Measurements from ENCODE around the gene CCL26.
"Not testable (repeated sequence)": the region's sequence is repeated elsewhere in the genome, so short reads cannot be mapped to it uniquely, and the experiment has no call there.

Gene CCL26

GRCh38 chr7:75738975-75739795, 32.8 kb downstream of the CCL26 start:
- DNase-seq (ENCODE audit: low spot score) = peak; percentile 99

GRCh38 chr7:75738604-75738974, 33.4 kb downstream of the CCL26 start, which contains the start of gene HIP1:
TSS of gene HIP1 (minus strand) at chr7:75738941. CDS start at chr7:75738920, 21 bp downstream.
- DNase-seq (ENCODE audit: low spot score) = no peak

- no peak for DNase-seq (ENCODE audit: low spot score)
Measured at GRCh38 chr7:75737856-75738603, 34.0 kb downstream of the CCL26 start.

- no peak for DNase-seq (ENCODE audit: low spot score)
Measured at GRCh38 chr7:75735581-75736350, 36.2 kb downstream of the CCL26 start.

- DNase-seq (ENCODE audit: low spot score) = peak; percentile 71
Measured at GRCh38 chr7:75734586-75735458, 37.2 kb downstream of the CCL26 start.

GRCh38 chr7:75732764-75733630, 39.0 kb downstream of the CCL26 start:
- peak; percentile 79 for DNase-seq (ENCODE audit: low spot score)

GRCh38 chr7:75732016-75732521, 39.9 kb downstream of the CCL26 start:
- no peak for DNase-seq (ENCODE audit: low spot score)

- no peak for DNase-seq (ENCODE audit: low spot score)
Measured at GRCh38 chr7:75729851-75730274, 42.1 kb downstream of the CCL26 start.

- no peak for DNase-seq (ENCODE audit: low spot score)
Measured at GRCh38 chr7:75727881-75728593, 44.0 kb downstream of the CCL26 start.

- not testable (repeated sequence) for DNase-seq (ENCODE audit: low spot score)
Measured at GRCh38 chr7:75727351-75727750, 44.7 kb downstream of the CCL26 start.

GRCh38 chr7:75725306-75725705, 46.7 kb downstream of the CCL26 start:
- DNase-seq (ENCODE audit: low spot score) = no peak

GRCh38 chr7:75723444-75723843, 48.6 kb downstream of the CCL26 start:
- no peak for DNase-seq (ENCODE audit: low spot score)

GRCh38 chr7:75722373-75722772, 49.6 kb downstream of the CCL26 start:
- DNase-seq (ENCODE audit: low spot score) = no peak

- DNase-seq (ENCODE audit: low spot score) = not testable (repeated sequence)
Measured at GRCh38 chr7:75721922-75722321, 50.1 kb downstream of the CCL26 start.

- no peak for DNase-seq (ENCODE audit: low spot score)
Measured at GRCh38 chr7:75721426-75721825, 50.6 kb downstream of the CCL26 start.

- no peak for DNase-seq (ENCODE audit: low spot score)
Measured at GRCh38 chr7:75719626-75720025, 52.4 kb downstream of the CCL26 start.
